GM19395 (cell line): ENCODE measurements around the gene MICOS13.

ENCODE experiments used
- ATAC-seq: cut with Tn5 transposase; IDR thresholded peaks from one replicate; pipeline ENCODE4 v1.9.1; 2021; ENCODE audit warnings: mild to moderate bottlenecking, moderate library complexity; ENCODE audit not compliant: unreplicated experiment

MICOS13 gene

DNA sequence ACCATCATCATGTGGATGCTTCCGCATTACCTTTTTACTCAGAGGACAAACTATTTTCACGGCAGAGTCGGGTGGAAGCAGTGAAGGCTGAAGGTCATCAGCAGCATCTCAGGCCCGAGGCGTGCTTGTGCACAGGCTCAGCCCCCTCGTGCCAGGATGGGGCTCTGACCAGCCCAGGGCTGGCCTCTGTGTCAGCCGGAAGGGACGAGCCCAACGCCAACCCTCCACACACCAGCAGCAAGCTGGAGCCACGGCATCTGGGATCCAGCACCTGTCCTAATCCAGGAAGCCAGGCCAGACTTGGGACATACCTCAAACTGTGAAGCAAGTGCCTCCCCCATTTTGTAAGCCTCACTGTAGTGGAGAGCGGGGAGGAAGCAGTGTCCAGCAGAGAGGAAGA lies 11.1 kb downstream of the MICOS13 start:
- ATAC-seq = no peak

GRCh38 chr19:5667751-5668271 lies 12.5 kb downstream of the MICOS13 start:
- no peak for ATAC-seq

- ATAC-seq = no peak
These were observed 13.2 kb downstream of the MICOS13 start for GRCh38 chr19:5666921-5667610.

- ATAC-seq = no peak
These were observed 14.4 kb downstream of the MICOS13 start for GRCh38 chr19:5665781-5666513.

DNA sequence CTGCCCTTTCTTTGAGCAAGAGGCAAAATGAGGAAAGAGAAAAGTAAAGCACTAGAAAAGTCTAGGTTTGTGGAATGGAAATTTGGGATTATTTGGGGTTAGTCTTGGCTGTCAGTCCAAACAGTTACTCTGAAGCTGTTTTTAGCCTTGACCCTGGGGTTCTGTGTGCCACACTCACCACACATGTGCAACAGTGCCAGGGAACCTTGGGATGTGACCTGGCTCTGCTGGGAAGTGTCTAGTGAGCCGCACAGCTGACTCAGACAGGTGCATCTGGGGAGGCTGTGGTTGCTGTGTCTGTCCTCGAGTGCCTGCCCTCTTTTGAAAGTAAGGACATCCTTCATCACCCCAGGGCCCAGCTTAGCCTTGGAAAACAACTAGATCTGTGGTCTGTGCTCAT lies 15.8 kb downstream of the MICOS13 start:
- no peak for ATAC-seq

DNA sequence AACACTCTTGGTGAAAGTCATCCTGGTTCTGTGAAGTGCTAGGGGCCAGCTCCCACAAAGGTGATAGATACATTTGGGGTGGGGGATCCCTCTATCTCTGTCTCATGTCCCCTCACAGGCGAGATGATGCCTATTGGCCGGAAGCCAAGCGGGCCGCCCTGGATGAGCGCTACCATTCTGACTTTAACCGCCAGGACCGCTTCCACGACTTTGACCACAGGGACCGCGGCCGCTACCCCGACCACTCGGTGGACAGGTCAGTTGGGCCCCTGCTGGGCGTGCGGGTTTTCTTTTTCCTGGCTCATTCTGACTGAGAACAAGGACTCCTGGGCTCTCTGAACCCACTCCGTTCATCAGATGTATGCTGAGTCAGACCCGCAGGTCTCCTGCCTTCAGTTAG lies 16.4 kb downstream of the MICOS13 start:
- ATAC-seq = no peak

DNA sequence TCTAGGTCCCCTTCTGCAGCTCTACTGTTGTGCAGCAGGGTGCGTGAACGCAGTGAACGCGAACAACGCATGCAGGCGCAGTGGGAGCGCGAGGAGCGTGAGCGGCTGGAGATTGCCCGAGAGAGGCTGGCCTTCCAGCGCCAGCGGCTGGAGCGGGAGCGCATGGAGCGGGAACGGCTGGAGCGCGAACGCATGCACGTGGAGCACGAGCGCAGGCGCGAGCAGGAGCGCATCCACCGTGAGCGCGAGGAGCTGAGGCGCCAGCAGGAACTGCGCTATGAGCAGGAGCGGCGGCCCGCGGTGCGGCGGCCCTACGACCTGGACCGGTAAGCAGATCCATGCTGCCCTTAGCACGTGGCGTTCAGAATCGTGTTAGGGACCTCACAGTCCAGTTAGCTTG lies 18.8 kb downstream of the MICOS13 start:
- ATAC-seq = no peak

DNA sequence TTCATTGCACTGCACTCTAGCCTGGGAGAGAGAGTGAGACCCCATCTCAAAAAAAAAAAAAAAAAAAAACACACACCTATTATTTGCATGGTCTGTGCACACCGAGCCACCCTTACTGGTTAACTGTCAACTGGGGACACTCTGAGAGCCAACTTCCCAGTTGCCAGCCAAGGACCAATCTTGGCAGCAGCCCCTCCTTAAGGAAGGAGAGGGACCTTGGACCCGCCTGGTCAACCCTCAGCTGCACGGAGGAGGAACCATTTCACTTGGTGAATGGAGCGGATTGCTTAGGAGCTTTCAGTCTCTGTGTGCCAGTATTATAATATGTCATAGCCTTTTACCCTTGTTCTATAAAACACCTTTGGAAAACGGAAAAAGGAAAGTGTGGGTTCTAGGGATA lies 24.9 kb downstream of the MICOS13 start:
- ATAC-seq = no peak

GRCh38 chr19:5654931-5655330 lies 25.4 kb downstream of the MICOS13 start:
- no peak for ATAC-seq

GRCh38 chr19:5652261-5652660 lies 28.1 kb downstream of the MICOS13 start:
- no peak for ATAC-seq

GRCh38 chr19:5651361-5651760 lies 29.0 kb downstream of the MICOS13 start:
- ATAC-seq = no peak

GRCh38 chr19:5648464-5648863 lies 31.9 kb downstream of the MICOS13 start:
- ATAC-seq = no peak

GRCh38 chr19:5646703-5647102 lies 33.6 kb downstream of the MICOS13 start:
- no peak for ATAC-seq

GRCh38 chr19:5645409-5645808 lies 34.9 kb downstream of the MICOS13 start:
- ATAC-seq = no peak

DNA sequence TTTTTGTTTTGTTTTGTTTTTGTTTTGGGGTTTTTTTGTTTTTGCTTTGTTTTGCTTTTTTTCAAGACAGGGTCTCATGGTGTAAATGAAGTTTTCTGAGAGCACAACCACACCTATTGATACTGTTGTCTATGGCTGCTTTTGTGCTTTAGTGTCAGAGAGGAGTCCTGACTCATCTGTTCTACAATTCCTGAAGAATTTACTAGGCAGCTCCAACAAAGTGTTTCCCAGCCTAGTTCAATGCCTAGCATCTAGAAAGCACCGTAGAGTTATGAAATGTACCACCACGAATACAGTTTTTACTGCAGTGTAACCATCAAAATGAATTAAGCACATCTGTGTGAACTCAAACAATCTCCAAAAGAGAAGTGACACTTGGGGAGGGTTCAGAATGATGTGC lies 36.3 kb downstream of the MICOS13 start:
- no peak for ATAC-seq

GRCh38 chr19:5643060-5643459 lies 37.3 kb downstream of the MICOS13 start:
- ATAC-seq = no peak

- no peak for ATAC-seq
These were observed 38.1 kb downstream of the MICOS13 start for GRCh38 chr19:5642204-5642603.

DNA sequence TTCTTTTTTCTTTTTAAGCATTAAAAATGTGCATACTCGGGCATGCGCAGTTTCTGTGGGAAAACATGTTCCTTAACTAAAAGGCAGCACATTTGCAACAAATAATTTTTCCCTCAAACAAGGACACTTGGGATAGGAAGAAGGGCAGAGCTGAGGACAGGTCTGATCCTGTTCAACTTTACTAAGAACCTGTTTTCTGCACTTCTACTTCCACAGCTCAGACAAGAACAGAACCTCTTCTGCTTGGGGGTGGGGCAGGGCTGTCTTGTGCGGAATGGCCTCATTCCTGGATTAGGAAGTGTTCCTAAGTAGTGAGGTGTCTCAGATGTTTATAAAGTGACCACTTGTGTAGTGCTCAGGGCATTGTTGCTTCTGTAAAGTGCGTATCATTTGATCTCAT lies 39.1 kb downstream of the MICOS13 start:
- no peak for ATAC-seq

DNA sequence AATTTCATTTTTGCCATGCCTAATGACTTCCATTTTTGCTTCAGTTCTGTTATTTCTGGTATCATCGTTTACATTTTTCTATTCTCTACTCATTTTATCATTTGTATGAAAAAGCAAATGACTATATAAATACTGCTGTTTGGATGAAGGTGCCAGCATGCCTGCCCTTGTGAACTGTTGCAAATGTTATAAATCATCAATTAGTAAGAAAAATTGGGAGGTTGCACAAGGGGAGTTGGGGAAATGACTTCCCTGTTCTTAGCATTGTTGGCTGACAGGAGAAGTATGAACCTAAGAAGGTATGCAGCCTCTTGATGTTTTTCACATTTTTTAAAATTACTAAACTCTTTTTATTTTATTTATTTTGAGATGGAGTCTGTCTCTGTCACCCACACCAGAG lies 42.3 kb downstream of the MICOS13 start:
- ATAC-seq = no peak

DNA sequence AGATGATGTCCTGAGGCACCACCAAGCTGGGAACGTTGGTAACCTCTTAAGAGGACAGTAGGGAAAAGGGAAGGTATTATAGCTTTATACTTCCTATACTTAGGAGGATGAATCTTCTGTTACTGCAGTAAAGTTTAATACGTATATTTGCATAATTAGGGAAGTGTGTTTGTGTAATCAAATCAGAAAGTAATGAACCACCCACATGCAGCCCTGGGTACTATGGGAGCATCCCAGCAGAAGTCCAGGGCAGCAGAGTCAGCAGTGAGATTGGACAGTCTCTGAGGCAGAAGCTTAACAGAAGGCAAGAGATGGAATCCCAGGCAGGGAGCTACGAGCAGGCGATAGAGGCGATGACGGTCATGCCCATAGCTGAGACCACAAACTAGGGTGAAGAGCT lies 44.9 kb downstream of the MICOS13 start:
- ATAC-seq = no peak

DNA sequence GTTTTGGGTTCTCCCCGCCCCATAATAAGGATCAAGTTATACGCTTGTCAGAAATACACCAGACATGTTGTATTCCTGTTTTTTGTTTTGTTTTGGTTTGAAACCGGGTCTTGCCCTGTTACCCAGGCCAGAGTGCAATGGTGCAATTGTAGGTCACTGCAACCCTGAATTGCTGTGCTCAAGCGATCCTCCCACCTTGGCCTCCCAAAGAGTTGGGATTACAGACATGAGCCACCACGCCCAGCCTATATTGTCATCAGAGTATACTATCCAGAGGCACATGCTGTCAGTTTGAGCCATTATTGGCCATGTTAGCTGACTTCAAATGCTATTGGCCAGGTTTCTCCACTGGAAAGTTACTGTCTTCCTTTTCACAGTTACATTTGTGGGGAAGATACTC lies 47.7 kb downstream of the MICOS13 start:
- no peak for ATAC-seq

- ATAC-seq = no peak
These were observed 48.1 kb downstream of the MICOS13 start for GRCh38 chr19:5632241-5632612.
